GDM1 (cell line): Measurements from ENCODE around the gene ARHGAP22.
"Not testable (repeated sequence)": the region's sequence is repeated elsewhere in the genome, so short reads cannot be mapped to it uniquely, and the experiment has no call there.

Source experiments
- DNase-seq: peaks from one replicate; lab custom pipeline; 2025; lab: John Stamatoyannopoulos, UW

Gene ARHGAP22

GRCh38 chr10:48604991-48605508 is at the start of gene ARHGAP22:
ARHGAP22 (minus strand) TSS chr10:48605073; CDS start chr10:48604796, 277 bp downstream.
- DNase-seq, result no peak

GRCh38 chr10:48653944-48654698 is 49.2 kb upstream of the ARHGAP22 start:
- no peak for DNase-seq

- no peak for DNase-seq
Measured at GRCh38 chr10:48653347-48653746, 48.5 kb upstream of the ARHGAP22 start.

- DNase-seq, result no peak
Measured at GRCh38 chr10:48652344-48652743, 47.5 kb upstream of the ARHGAP22 start.

- DNase-seq, result no peak
Measured at GRCh38 chr10:48651839-48652238, 47.0 kb upstream of the ARHGAP22 start.

GRCh38 chr10:48651293-48651692 is 46.4 kb upstream of the ARHGAP22 start:
- DNase-seq, result no peak

- no peak for DNase-seq
Measured at GRCh38 chr10:48649349-48649944, 44.6 kb upstream of the ARHGAP22 start.

- no peak for DNase-seq
Measured at GRCh38 chr10:48648172-48648942, 43.5 kb upstream of the ARHGAP22 start.

- not testable (repeated sequence) for DNase-seq
Measured at GRCh38 chr10:48647073-48647472, 42.2 kb upstream of the ARHGAP22 start.

- no peak for DNase-seq
Measured at GRCh38 chr10:48645600-48645999, 40.7 kb upstream of the ARHGAP22 start.

- DNase-seq, result not testable (repeated sequence)
Measured at GRCh38 chr10:48641099-48641690, 36.3 kb upstream of the ARHGAP22 start.

GRCh38 chr10:48640326-48640725 is 35.5 kb upstream of the ARHGAP22 start:
- no peak for DNase-seq

- DNase-seq, result no peak
Measured at GRCh38 chr10:48639632-48640031, 34.8 kb upstream of the ARHGAP22 start.

- no peak for DNase-seq
Measured at GRCh38 chr10:48638739-48639527, 34.1 kb upstream of the ARHGAP22 start.

- no peak for DNase-seq
Measured at GRCh38 chr10:48638158-48638557, 33.3 kb upstream of the ARHGAP22 start.

GRCh38 chr10:48636901-48637300 is 32.0 kb upstream of the ARHGAP22 start:
- no peak for DNase-seq

- no peak for DNase-seq
Measured at GRCh38 chr10:48636231-48636630, 31.4 kb upstream of the ARHGAP22 start.

GRCh38 chr10:48634984-48635557 is 30.2 kb upstream of the ARHGAP22 start:
- DNase-seq, result no peak

- peak; percentile 95 for DNase-seq
Measured at GRCh38 chr10:48634198-48634983, 29.5 kb upstream of the ARHGAP22 start.
